ENCODE measurements around the gene CLDND2.

The CLDND2 gene

GRCh38 chr19:51380379-51380778 is 11.6 kb upstream of the CLDND2 start (continued):
- TF ChIP-seq, protein P1, sequence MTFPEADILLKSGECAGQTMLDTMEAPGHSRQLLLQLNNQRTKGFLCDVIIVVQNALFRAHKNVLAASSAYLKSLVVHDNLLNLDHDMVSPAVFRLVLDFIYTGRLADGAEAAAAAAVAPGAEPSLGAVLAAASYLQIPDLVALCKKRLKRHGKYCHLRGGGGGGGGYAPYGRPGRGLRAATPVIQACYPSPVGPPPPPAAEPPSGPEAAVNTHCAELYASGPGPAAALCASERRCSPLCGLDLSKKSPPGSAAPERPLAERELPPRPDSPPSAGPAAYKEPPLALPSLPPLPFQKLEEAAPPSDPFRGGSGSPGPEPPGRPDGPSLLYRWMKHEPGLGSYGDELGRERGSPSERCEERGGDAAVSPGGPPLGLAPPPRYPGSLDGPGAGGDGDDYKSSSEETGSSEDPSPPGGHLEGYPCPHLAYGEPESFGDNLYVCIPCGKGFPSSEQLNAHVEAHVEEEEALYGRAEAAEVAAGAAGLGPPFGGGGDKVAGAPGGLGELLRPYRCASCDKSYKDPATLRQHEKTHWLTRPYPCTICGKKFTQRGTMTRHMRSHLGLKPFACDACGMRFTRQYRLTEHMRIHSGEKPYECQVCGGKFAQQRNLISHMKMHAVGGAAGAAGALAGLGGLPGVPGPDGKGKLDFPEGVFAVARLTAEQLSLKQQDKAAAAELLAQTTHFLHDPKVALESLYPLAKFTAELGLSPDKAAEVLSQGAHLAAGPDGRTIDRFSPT (tag by site-specific recombination; IDR thresholded peaks at IDR 0.05), result no peak
- TF ChIP-seq ZNF223 (tag by site-specific recombination; IDR thresholded peaks at IDR 0.05), result no peak

DNA sequence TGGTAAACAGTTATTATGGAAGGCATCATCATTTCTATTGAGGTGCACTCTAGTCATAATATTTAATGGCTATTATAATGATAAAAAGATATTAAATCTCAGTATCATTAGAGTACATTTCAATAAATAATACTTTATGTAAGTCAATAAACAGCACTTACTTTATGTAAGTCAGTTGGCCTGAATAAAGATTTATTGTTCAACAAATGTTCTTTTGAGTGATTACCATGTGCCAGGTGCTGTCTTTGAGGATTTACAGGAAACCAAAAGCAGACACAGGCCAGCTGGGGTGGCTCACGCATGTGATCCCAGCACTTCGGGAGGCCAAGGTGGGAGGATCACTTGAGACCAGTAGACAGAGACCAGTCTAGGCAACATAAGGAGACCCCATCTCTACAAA is 8.6 kb upstream of the CLDND2 start:
- CTCF ChIA-PET, result no interaction called here

GRCh38 chr19:51375504-51376221 is 6.9 kb upstream of the CLDND2 start:
- ChIA-PET POLR2A (no interaction called here), CTCF (no interaction called here)
- H3K9me3 ChIP-seq (ENCODE audit: control insufficient read depth, insufficient read depth, low read depth, low read length), result no peaks in the 10 kb centered on the region
- H3K4me1 ChIP-seq (ENCODE audit: control insufficient read depth, insufficient read depth, low read length), result no peaks in the 10 kb centered on the region
- H3K4me3 ChIP-seq (ENCODE audit: low read depth, low read length), result no peak overlapping the region
- no peaks in the 10 kb centered on the region for H3K36me3 ChIP-seq (ENCODE audit: control insufficient read depth in 2 of 2, insufficient read depth in 1 of 2, low read length in 2 of 2)
- no peak overlapping the region for H3K27ac ChIP-seq (ENCODE audit: extremely low read depth, low read depth, low read length)
- no peak for TF ChIP-seq ZNF488 (tag by site-specific recombination; IDR thresholded peaks at IDR 0.05)
- TF ChIP-seq ZBTB26 (tag by site-specific recombination; optimal IDR thresholded peaks at IDR 0.05), result no peak
- TF ChIP-seq, protein P2, sequence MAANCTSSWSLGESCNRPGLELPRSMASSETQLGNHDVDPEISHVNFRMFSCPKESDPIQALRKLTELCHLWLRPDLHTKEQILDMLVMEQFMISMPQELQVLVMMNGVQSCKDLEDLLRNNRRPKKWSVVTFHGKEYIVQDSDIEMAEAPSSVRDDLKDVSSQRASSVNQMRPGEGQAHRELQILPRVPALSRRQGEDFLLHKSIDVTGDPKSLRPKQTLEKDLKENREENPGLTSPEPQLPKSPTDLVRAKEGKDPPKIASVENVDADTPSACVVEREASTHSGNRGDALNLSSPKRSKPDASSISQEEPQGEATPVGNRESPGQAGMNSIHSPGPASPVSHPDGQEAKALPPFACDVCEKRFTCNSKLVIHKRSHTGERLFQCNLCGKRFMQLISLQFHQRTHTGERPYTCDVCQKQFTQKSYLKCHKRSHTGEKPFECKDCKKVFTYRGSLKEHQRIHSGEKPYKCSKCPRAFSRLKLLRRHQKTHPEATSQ (tag by site-specific recombination; IDR thresholded peaks at IDR 0.05), result no peak
- no peak for TF ChIP-seq ZNF174 (tag by site-specific recombination; IDR thresholded peaks at IDR 0.05)
- no peak for TF ChIP-seq ZNF560 (tag by site-specific recombination; IDR thresholded peaks at IDR 0.05; ENCODE audit: borderline replicate concordance)
- TF ChIP-seq, protein P3, sequence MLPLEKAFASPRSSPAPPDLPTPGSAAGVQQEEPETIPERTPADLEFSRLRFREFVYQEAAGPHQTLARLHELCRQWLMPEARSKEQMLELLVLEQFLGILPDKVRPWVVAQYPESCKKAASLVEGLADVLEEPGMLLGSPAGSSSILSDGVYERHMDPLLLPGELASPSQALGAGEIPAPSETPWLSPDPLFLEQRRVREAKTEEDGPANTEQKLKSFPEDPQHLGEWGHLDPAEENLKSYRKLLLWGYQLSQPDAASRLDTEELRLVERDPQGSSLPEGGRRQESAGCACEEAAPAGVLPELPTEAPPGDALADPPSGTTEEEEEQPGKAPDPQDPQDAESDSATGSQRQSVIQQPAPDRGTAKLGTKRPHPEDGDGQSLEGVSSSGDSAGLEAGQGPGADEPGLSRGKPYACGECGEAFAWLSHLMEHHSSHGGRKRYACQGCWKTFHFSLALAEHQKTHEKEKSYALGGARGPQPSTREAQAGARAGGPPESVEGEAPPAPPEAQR (tag by site-specific recombination; IDR thresholded peaks at IDR 0.05), result no peak
- no peak for TF ChIP-seq ZNF202 (tag by site-specific recombination; IDR thresholded peaks at IDR 0.05; ENCODE audit: borderline replicate concordance)

More for the DNA sequence above, 8.6 kb upstream of the CLDND2 start:
- H3K27ac ChIP-seq (ENCODE audit: extremely low read depth, low read depth, low read length), result no peak overlapping the region
- no peaks in the 10 kb centered on the region for H3K4me1 ChIP-seq (ENCODE audit: control insufficient read depth, insufficient read depth, low read length)
- TF ChIP-seq ZNF830 (tag by site-specific recombination; IDR thresholded peaks at IDR 0.05; ENCODE audit: low read depth), result no peak
- no peak for TF ChIP-seq ZNF248 (tag by site-specific recombination; IDR thresholded peaks at IDR 0.05)
- TF ChIP-seq ZNF354C (tag by site-specific recombination; IDR thresholded peaks at IDR 0.05; ENCODE audit: borderline replicate concordance, low read depth), result no peak
- TF ChIP-seq RBAK (tag by site-specific recombination; IDR thresholded peaks at IDR 0.05), result no peak
- no peak for TF ChIP-seq ZNF202 (tag by site-specific recombination; IDR thresholded peaks at IDR 0.05; ENCODE audit: borderline replicate concordance)
- TF ChIP-seq MYNN (tag by site-specific recombination; IDR thresholded peaks at IDR 0.05; ENCODE audit: borderline replicate concordance), result no peak
- no peak for TF ChIP-seq ZBTB10 (tag by site-specific recombination; IDR thresholded peaks at IDR 0.05)
- no peak for TF ChIP-seq ZNF670 (tag by site-specific recombination; IDR thresholded peaks at IDR 0.05; ENCODE audit: low read depth)
- no peak for TF ChIP-seq ZNF664 (tag by site-specific recombination; IDR thresholded peaks at IDR 0.05)
- TF ChIP-seq ZNF23 (tag by site-specific recombination; IDR thresholded peaks at IDR 0.05; ENCODE audit: borderline replicate concordance), result no peak
- TF ChIP-seq ZNF341 (tag by site-specific recombination; IDR thresholded peaks at IDR 0.05; ENCODE audit: low read depth), result no peak
- TF ChIP-seq YY2 (tag by site-specific recombination; IDR thresholded peaks at IDR 0.05), result no peak
- H3K36me3 ChIP-seq (ENCODE audit: control insufficient read depth in 2 of 2, insufficient read depth in 1 of 2, low read length in 2 of 2), result no peaks in the 10 kb centered on the region
- no peak overlapping the region for H3K4me3 ChIP-seq (ENCODE audit: low read depth, low read length)
- no peaks in the 10 kb centered on the region for H3K9me3 ChIP-seq (ENCODE audit: control insufficient read depth, insufficient read depth, low read depth, low read length)
- POLR2A ChIA-PET, result interaction anchor here (0.7 to 1.5 kb wide), 3 partner anchors 10 to 38 kb away, joined by 3 to 6 read pairs (median 6); no protein-coding TSS in a partner anchor
